A673 (cell line): ENCODE measurements around the gene UBE2K. TPM values are rescaled to one million over a fixed set of nuclear protein-coding genes. Genes with fewer than 3 reads are reported as not detected.
"Not testable (repeated sequence)": the region's sequence is repeated elsewhere in the genome, so short reads cannot be mapped to it uniquely, and the experiment has no call there.

Experiments used
- BruUV-seq: library from RNA; stranded (reverse); fragments of 400-500 nt; replicated peaks from 2 replicates; lab custom pipeline; 2021; lab: Mats Ljungman, UMichigan
- CTCF ChIA-PET: fragments of 300-600 bp; sonication (Branson Sonifier 250); formaldehyde crosslinking; loops from one replicate; lab custom pipeline; 2022; ENCODE audit warnings: antibody characterized with exemption; lab: Charles Lee
- POLR2A ChIA-PET: fragments of 300-600 bp; sonication (Branson Sonifier 250); formaldehyde crosslinking; loops from one replicate; lab custom pipeline; 2022; ENCODE audit warnings: antibody characterized with exemption; ENCODE audit not compliant: low non-redundant PET; lab: Charles Lee
- DNase-seq: peaks from one replicate; pipeline ENCODE4 v3.0.0-alpha.2; 2015; ENCODE audit warnings: low spot score
- H3K27ac ChIP-seq: fragments of 200-600 bp; sonication (generic); 2 replicates; pipeline ENCODE4 v1.5.1; 2016; ENCODE audit warnings: mixed run types, low read depth, mild to moderate bottlenecking, mixed read lengths, antibody characterized with exemption, low read length; ENCODE audit not compliant: poor library complexity, severe bottlenecking
- H3K27me3 ChIP-seq: fragments of 200-600 bp; sonication (generic); replicated peaks from 2 replicates; pipeline ENCODE4 v1.6.1; 2017; ENCODE audit warnings: mixed run types, low read depth, mild to moderate bottlenecking, mixed read lengths, antibody characterized with exemption, low read length; ENCODE audit not compliant: insufficient read depth, poor library complexity
- H3K36me3 ChIP-seq: fragments of 200-600 bp; sonication (generic); 2 replicates; pipeline ENCODE4 v1.6.1; 2016; ENCODE audit warnings: mixed run types, mild to moderate bottlenecking, mixed read lengths, antibody characterized with exemption, low read length; ENCODE audit not compliant: insufficient read depth, poor library complexity, severe bottlenecking
- H3K4me1 ChIP-seq: fragments of 200-600 bp; sonication (generic); 2 replicates; pipeline ENCODE4 v1.6.1; 2017; ENCODE audit warnings: mixed run types, mild to moderate bottlenecking, mixed read lengths, antibody characterized with exemption, low read length; ENCODE audit not compliant: insufficient read depth, poor library complexity, severe bottlenecking
- H3K4me3 ChIP-seq: fragments of 200-600 bp; sonication (generic); 2 replicates; pipeline ENCODE4 v1.5.1; 2016; ENCODE audit warnings: low read depth, mixed run types, mild to moderate bottlenecking, mixed read lengths, low read length; ENCODE audit not compliant: poor library complexity, severe bottlenecking
- H3K9me3 ChIP-seq: fragments of 200-600 bp; sonication (generic); 2 replicates; pipeline ENCODE4 v1.6.1; 2016; ENCODE audit warnings: mixed run types, low read depth, mild to moderate bottlenecking, mixed read lengths, antibody characterized with exemption, low read length; ENCODE audit not compliant: poor library complexity, severe bottlenecking
- EZH2 ChIP-seq: fragments of 200-600 bp; sonication (generic); IDR thresholded peaks from 2 replicates; pipeline ENCODE4 v1.6.1; 2017; ENCODE audit warnings: borderline replicate concordance, low read depth, mild to moderate bottlenecking, mixed read lengths, antibody characterized with exemption, low read length; ENCODE audit not compliant: poor library complexity, severe bottlenecking
- intact Hi-C: fragments of 100-400 bp; cut with micrococcal nuclease; formaldehyde crosslinking; loops from one replicate; pipeline ENCODE4 v1.10.0; 2022; ENCODE audit not compliant: unreplicated experiment
- total RNA-seq: library from RNA; stranded (reverse); gene quantifications from 2 replicates; pipeline ENCODE4 v1.2.3, GENCODE V29; 2021
- TF ChIP-seq, protein P1 (sequence below): fragments of 300-800, 200-600 bp; sonication (generic); conservative IDR thresholded peaks from 2 replicates; pipeline ENCODE4 v1.5.1; 2017; ENCODE audit warnings: low read depth, mild to moderate bottlenecking, antibody characterized with exemption, low read length, moderate library complexity, mixed read lengths

UBE2K gene
- total RNA-seq, 1 experiment from 2014 or later = 137 TPM

GRCh38 chr4:39719804-39720580 lies 22.1 kb downstream of the UBE2K start:
- no TSS peak for BruUV-seq
- intact Hi-C loops = no loop called here
- CTCF ChIA-PET = no interaction called here
- DNase-seq = no peak
- Histone ChIP-seq H3K36me3 (peaks cover 5% of the 10 kb centered on the region), H3K4me1 (no peaks in the 10 kb centered on the region), H3K9me3 (no peaks in the 10 kb centered on the region), H3K27ac (no peak overlapping the region), H3K4me3 (no peak overlapping the region), H3K27me3 (no peaks in the 10 kb centered on the region)
- TF ChIP-seq EZH2 = no peak
- TF ChIP-seq, protein P1, sequence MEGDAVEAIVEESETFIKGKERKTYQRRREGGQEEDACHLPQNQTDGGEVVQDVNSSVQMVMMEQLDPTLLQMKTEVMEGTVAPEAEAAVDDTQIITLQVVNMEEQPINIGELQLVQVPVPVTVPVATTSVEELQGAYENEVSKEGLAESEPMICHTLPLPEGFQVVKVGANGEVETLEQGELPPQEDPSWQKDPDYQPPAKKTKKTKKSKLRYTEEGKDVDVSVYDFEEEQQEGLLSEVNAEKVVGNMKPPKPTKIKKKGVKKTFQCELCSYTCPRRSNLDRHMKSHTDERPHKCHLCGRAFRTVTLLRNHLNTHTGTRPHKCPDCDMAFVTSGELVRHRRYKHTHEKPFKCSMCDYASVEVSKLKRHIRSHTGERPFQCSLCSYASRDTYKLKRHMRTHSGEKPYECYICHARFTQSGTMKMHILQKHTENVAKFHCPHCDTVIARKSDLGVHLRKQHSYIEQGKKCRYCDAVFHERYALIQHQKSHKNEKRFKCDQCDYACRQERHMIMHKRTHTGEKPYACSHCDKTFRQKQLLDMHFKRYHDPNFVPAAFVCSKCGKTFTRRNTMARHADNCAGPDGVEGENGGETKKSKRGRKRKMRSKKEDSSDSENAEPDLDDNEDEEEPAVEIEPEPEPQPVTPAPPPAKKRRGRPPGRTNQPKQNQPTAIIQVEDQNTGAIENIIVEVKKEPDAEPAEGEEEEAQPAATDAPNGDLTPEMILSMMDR = no peak
- POLR2A ChIA-PET = no interaction called here

DNA sequence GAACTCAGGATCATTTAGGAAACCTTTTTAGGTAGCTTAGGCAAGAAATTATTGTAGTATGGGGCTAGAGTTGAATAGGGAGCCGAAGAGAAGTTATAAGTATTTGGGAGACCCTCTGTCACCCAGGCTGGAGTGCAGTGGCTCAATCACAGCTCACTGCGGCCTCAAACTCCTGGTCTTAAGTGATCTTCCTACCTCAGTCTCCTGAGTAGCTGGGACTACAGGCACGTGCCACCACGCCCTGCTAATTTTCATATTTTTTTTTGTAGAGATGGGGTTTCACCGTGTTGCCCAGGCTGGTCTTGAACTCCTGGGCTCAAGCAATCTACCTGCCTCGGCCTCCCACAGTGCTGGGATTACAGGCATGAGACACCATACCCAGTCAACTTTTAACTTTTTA lies 23.3 kb downstream of the UBE2K start:
- H3K27me3 ChIP-seq, CTCF ChIA-PET, H3K4me3 ChIP-seq, intact Hi-C loops, H3K27ac ChIP-seq, POLR2A ChIA-PET, H3K36me3 ChIP-seq, BruUV-seq, H3K9me3 ChIP-seq, DNase-seq, H3K4me1 ChIP-seq: not testable (repeated sequence)

DNA sequence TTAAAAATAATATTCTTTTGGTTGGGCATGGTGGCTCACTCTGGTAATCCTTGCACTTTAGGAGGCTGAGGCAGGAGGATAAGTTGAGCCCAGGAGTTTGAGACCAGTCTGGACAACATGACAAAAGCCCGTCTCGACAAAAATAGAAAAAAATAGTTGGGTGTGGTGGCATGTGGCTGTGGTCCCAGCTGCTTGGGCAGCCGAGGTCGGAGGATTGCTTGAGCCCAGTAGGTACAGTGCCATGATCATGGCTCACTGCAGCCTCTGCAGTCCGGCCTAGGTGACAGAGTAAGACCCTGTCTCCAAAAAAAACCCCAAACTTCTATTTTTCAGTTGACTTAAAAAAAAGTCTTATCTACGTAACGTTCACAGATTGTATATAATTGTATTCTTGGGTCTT lies 23.9 kb downstream of the UBE2K start:
- no TSS peak for BruUV-seq
- ChIA-PET CTCF (no interaction called here), POLR2A (no interaction called here)
- Histone ChIP-seq H3K36me3 (peaks cover 5% of the 10 kb centered on the region), H3K9me3 (no peaks in the 10 kb centered on the region), H3K4me1 (no peaks in the 10 kb centered on the region), H3K4me3 (no peak overlapping the region), H3K27me3 (no peaks in the 10 kb centered on the region), H3K27ac (no peak overlapping the region)
- no peak for TF ChIP-seq EZH2
- TF ChIP-seq, protein P1 = no peak
- intact Hi-C loops = no loop called here
- DNase-seq = no peak

- TF ChIP-seq, protein P1 = no peak
- no peak for TF ChIP-seq EZH2
- Histone ChIP-seq H3K36me3 (no peaks in the 10 kb centered on the region), H3K27me3 (no peaks in the 10 kb centered on the region), H3K9me3 (no peaks in the 10 kb centered on the region), H3K4me1 (peaks cover 24% of the 10 kb centered on the region), H3K4me3 (no peak overlapping the region), H3K27ac (peak overlapping the region; percentile 20)
- no TSS peak for BruUV-seq
- intact Hi-C loops = no loop called here
- CTCF ChIA-PET = no interaction called here
- POLR2A ChIA-PET = no interaction called here
- no peak for DNase-seq
These were observed 31.6 kb downstream of the UBE2K start for GRCh38 chr4:39729557-39729956.
